Measurements from ENCODE around the gene TP63. TPM values are rescaled to one million over a fixed set of nuclear protein-coding genes. Genes with fewer than 3 reads are reported as not detected.

Gene TP63
- total RNA-seq, 4 donors from 2014 or later: 1.5 to 2.5 TPM; not detected in 2

- Histone ChIP-seq H3K27ac (no peak overlapping the region), H3K4me1 (no peaks in the 10 kb centered on the region), H3K27me3 (no peaks in the 10 kb centered on the region), H3K4me3 (no peak overlapping the region), H3K9me3 (no peaks in the 10 kb centered on the region), H3K36me3 (no peaks in the 10 kb centered on the region)
- intact Hi-C loops (cut with DNase I; ENCODE audit: low total_unique reads): no loop called here
- DNase-seq: no peak
- TF ChIP-seq CTCF (IDR thresholded peaks at IDR 0.05) (no peak), POLR2A (IDR thresholded peaks at IDR 0.05) (no peak)
Measured at GRCh38 chr3:189871418-189871817, 240.2 kb downstream of the TP63 start.

- TF ChIP-seq POLR2A (IDR thresholded peaks at IDR 0.05) (no peak), CTCF (IDR thresholded peaks at IDR 0.05) (no peak)
- no peak overlapping the region for H3K27ac ChIP-seq
- intact Hi-C loops (cut with DNase I; ENCODE audit: low total_unique reads): no loop called here
- no peaks in the 10 kb centered on the region for H3K27me3 ChIP-seq
- H3K4me1 ChIP-seq: no peaks in the 10 kb centered on the region
- H3K4me3 ChIP-seq: no peak overlapping the region
- DNase-seq: no peak
- no peaks in the 10 kb centered on the region for H3K36me3 ChIP-seq
- H3K9me3 ChIP-seq: no peaks in the 10 kb centered on the region
Measured at GRCh38 chr3:189883113-189883753, 252.0 kb downstream of the TP63 start.

- intact Hi-C loops (cut with DNase I; ENCODE audit: low total_unique reads): no loop called here
- Histone ChIP-seq H3K4me1 (no peaks in the 10 kb centered on the region), H3K9me3 (no peaks in the 10 kb centered on the region), H3K4me3 (no peak overlapping the region), H3K36me3 (no peaks in the 10 kb centered on the region), H3K27ac (no peak overlapping the region), H3K27me3 (no peaks in the 10 kb centered on the region)
- TF ChIP-seq POLR2A (IDR thresholded peaks at IDR 0.05) (no peak), CTCF (IDR thresholded peaks at IDR 0.05) (no peak)
- no peak for DNase-seq
Measured at GRCh38 chr3:189890496-189890895, 259.3 kb downstream of the TP63 start.

- TF ChIP-seq POLR2A (IDR thresholded peaks at IDR 0.05): no peak
- TF ChIP-seq CTCF (IDR thresholded peaks at IDR 0.05): no peak
- H3K9me3 ChIP-seq: no peaks in the 10 kb centered on the region
- no peak overlapping the region for H3K27ac ChIP-seq
- no peaks in the 10 kb centered on the region for H3K36me3 ChIP-seq
- H3K4me3 ChIP-seq: no peak overlapping the region
- intact Hi-C loops (cut with DNase I; ENCODE audit: low total_unique reads): no loop called here
- no peak for DNase-seq
- no peaks in the 10 kb centered on the region for H3K4me1 ChIP-seq
- H3K27me3 ChIP-seq: no peaks in the 10 kb centered on the region
Measured at GRCh38 chr3:189896533-189896932, 265.3 kb downstream of the TP63 start.

- intact Hi-C loops (cut with DNase I; ENCODE audit: low total_unique reads): no loop called here
- TF ChIP-seq POLR2A (IDR thresholded peaks at IDR 0.05) (no peak), CTCF (IDR thresholded peaks at IDR 0.05) (no peak)
- Histone ChIP-seq H3K4me1 (no peaks in the 10 kb centered on the region), H3K4me3 (no peak overlapping the region), H3K36me3 (no peaks in the 10 kb centered on the region), H3K27me3 (no peaks in the 10 kb centered on the region), H3K9me3 (no peaks in the 10 kb centered on the region), H3K27ac (no peak overlapping the region)
- DNase-seq: no peak
Measured at GRCh38 chr3:189897406-189897805, 266.2 kb downstream of the TP63 start.

All from uterus (tissue), 4 donors.